ENCODE data around the gene CD274.
A peak's percentile ranks its signal among the peaks of the same experiment; 100 is the strongest.

The CD274 gene

GRCh38 chr9:5447337-5447736 lies 3.0 kb upstream of the CD274 start:
- TF ChIP-seq, protein P1, sequence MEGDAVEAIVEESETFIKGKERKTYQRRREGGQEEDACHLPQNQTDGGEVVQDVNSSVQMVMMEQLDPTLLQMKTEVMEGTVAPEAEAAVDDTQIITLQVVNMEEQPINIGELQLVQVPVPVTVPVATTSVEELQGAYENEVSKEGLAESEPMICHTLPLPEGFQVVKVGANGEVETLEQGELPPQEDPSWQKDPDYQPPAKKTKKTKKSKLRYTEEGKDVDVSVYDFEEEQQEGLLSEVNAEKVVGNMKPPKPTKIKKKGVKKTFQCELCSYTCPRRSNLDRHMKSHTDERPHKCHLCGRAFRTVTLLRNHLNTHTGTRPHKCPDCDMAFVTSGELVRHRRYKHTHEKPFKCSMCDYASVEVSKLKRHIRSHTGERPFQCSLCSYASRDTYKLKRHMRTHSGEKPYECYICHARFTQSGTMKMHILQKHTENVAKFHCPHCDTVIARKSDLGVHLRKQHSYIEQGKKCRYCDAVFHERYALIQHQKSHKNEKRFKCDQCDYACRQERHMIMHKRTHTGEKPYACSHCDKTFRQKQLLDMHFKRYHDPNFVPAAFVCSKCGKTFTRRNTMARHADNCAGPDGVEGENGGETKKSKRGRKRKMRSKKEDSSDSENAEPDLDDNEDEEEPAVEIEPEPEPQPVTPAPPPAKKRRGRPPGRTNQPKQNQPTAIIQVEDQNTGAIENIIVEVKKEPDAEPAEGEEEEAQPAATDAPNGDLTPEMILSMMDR (IDR thresholded peaks at IDR 0.05) = no peak
- no peak overlapping the region for H3K4me3 ChIP-seq (ENCODE audit: low read depth in 1 of 2, low read length in 1 of 2)
- no peak overlapping the region for H3K27ac ChIP-seq
- no peaks in the 10 kb centered on the region for H3K27me3 ChIP-seq
- no peaks in the 10 kb centered on the region for H3K36me3 ChIP-seq
- H3K9me3 ChIP-seq = no peaks in the 10 kb centered on the region
- H3K4me1 ChIP-seq (ENCODE audit: control insufficient read depth in 1 of 2, insufficient read depth in 1 of 2, low read depth in 1 of 2, low read length in 1 of 2) = peaks cover 19 to 29% of the 10 kb centered on the region in 2 experiments

DNA sequence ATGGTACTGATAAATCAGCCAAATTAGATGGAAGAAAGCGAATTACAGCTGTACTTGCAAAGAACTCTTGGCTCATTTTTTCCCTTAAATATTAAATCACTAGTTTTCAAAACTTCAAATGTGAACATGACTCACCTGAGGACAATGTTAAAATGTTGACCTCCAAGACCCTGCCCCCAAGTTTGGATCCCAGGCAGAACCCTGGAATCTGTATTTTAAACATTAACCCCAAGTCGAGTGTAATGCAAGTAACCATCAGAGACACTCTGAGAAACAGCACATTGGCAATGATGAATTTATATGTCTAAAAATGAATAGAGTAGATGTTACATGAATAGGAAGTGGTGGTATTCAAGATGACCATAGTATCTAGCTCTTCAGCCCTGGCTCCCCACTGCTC lies 2.3 kb upstream of the CD274 start:
- H3K36me3 ChIP-seq = no peaks in the 10 kb centered on the region

DNA sequence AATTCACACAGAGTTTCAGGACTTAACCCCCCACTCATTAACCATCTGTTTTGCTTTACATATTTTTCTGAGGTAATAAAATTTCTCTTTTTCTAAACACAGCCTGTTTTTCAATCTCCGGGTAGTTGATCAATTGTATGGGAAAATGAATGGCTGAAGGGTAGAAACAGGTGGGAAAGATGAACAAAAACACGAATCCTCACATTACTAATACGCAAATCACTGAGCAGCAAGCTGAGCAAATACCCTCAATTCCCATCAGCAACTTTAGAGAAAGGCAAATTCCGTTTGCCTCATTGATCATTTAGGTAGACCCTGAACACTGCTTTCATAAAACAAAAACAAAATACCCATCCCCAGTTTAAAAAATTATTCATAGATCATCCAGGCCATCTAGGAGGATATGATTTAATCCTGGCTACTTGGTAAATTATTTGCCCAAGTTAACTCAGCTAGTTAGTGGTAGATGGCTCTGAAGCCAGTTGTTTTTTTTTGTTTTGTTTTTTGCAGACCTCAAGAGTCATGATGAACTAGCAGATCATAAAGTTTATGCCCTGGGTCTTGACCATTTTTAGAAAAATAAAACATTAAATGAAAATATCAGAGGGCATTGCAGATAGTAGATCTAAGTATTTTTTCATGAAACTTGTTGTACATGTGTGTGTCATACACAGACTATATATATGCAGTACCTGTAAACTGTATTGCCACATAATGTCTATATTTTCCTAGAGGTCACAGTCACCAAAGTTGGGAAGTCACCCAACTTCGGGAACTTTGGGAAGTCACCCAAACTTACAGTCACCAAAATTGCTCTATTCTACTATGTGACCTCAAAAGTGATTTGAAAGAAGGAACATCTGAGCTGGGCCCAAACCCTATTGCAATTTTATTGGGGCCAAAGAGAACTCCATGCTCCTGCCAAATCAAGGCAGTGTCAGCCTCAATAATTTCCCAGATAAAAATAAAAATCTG lies 1.6 kb upstream of the CD274 start:
- H3K9me3 ChIP-seq = no peaks in the 10 kb centered on the region
- no peaks in the 10 kb centered on the region for H3K27me3 ChIP-seq
- peaks cover 22 to 38% of the 10 kb centered on the region in 2 experiments for H3K4me1 ChIP-seq (ENCODE audit: control insufficient read depth in 1 of 2, insufficient read depth in 1 of 2, low read depth in 1 of 2, low read length in 1 of 2)
- no peaks in the 10 kb centered on the region for H3K36me3 ChIP-seq
- no peak overlapping the region for H3K27ac ChIP-seq
- H3K4me3 ChIP-seq (ENCODE audit: low read depth in 1 of 2, low read length in 1 of 2) = no peak overlapping the region
- TF ChIP-seq, protein P1 (IDR thresholded peaks at IDR 0.05) = no peak

More for the DNA sequence above, 2.3 kb upstream of the CD274 start:
- no peak overlapping the region for H3K4me3 ChIP-seq (ENCODE audit: low read depth in 1 of 2, low read length in 1 of 2)
- H3K27me3 ChIP-seq = no peaks in the 10 kb centered on the region
- H3K9me3 ChIP-seq = no peaks in the 10 kb centered on the region
- TF ChIP-seq, protein P1 (IDR thresholded peaks at IDR 0.05) = no peak
- peaks cover 22 to 35% of the 10 kb centered on the region in 2 experiments for H3K4me1 ChIP-seq (ENCODE audit: control insufficient read depth in 1 of 2, insufficient read depth in 1 of 2, low read depth in 1 of 2, low read length in 1 of 2)
- H3K27ac ChIP-seq = no peak overlapping the region

DNA sequence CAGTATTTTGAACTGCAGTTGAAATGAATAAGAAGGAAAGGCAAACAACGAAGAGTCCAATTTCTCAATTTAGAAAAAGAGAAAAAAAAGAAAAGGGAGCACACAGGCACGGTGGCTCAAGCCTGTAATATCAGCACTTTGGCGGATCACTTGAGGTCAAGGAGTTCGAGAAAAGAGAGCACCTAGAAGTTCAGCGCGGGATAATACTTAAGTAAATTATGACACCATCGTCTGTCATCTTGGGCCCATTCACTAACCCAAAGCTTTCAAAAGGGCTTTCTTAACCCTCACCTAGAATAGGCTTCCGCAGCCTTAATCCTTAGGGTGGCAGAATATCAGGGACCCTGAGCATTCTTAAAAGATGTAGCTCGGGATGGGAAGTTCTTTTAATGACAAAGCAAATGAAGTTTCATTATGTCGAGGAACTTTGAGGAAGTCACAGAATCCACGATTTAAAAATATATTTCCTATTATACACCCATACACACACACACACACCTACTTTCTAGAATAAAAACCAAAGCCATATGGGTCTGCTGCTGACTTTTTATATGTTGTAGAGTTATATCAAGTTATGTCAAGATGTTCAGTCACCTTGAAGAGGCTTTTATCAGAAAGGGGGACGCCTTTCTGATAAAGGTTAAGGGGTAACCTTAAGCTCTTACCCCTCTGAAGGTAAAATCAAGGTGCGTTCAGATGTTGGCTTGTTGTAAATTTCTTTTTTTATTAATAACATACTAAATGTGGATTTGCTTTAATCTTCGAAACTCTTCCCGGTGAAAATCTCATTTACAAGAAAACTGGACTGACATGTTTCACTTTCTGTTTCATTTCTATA lies 602 bp upstream of the CD274 start:
- peak overlapping the region; percentile 81 for H3K27ac ChIP-seq
- TF ChIP-seq, protein P1 (IDR thresholded peaks at IDR 0.05) = no peak
- H3K4me3 ChIP-seq (ENCODE audit: low read depth in 1 of 2, low read length in 1 of 2) = peak overlapping the region; percentile 66
- H3K27me3 ChIP-seq = no peaks in the 10 kb centered on the region
- no peaks in the 10 kb centered on the region for H3K9me3 ChIP-seq
- peaks cover 22 to 38% of the 10 kb centered on the region in 2 experiments for H3K4me1 ChIP-seq (ENCODE audit: control insufficient read depth in 1 of 2, insufficient read depth in 1 of 2, low read depth in 1 of 2, low read length in 1 of 2)
- no peaks in the 10 kb centered on the region for H3K36me3 ChIP-seq

- Histone ChIP-seq H3K4me3 (ENCODE audit: low read depth in 1 of 2, low read length in 1 of 2) (no peak overlapping the region), H3K27ac (peak overlapping the region; percentile 52), H3K27me3 (no peaks in the 10 kb centered on the region), H3K9me3 (no peaks in the 10 kb centered on the region), H3K4me1 (ENCODE audit: control insufficient read depth in 1 of 2, insufficient read depth in 1 of 2, low read depth in 1 of 2, low read length in 1 of 2) (peaks cover 22 to 38% of the 10 kb centered on the region in 2 experiments), H3K36me3 (no peaks in the 10 kb centered on the region)
- TF ChIP-seq, protein P1 (IDR thresholded peaks at IDR 0.05) = no peak
Observed at GRCh38 chr9:5452286-5452609, 1.9 kb downstream of the CD274 start.

All from neutrophil (primary cell).